GM18520 (cell line): ENCODE data around the gene KRTAP5-10.
"Not testable (repeated sequence)": the region's sequence is repeated elsewhere in the genome, so short reads cannot be mapped to it uniquely, and the experiment has no call there.

Source experiments
- ATAC-seq: cut with Tn5 transposase; IDR thresholded peaks from one replicate; pipeline ENCODE4 v1.9.1; 2021; ENCODE audit not compliant: unreplicated experiment

Gene KRTAP5-10

DNA sequence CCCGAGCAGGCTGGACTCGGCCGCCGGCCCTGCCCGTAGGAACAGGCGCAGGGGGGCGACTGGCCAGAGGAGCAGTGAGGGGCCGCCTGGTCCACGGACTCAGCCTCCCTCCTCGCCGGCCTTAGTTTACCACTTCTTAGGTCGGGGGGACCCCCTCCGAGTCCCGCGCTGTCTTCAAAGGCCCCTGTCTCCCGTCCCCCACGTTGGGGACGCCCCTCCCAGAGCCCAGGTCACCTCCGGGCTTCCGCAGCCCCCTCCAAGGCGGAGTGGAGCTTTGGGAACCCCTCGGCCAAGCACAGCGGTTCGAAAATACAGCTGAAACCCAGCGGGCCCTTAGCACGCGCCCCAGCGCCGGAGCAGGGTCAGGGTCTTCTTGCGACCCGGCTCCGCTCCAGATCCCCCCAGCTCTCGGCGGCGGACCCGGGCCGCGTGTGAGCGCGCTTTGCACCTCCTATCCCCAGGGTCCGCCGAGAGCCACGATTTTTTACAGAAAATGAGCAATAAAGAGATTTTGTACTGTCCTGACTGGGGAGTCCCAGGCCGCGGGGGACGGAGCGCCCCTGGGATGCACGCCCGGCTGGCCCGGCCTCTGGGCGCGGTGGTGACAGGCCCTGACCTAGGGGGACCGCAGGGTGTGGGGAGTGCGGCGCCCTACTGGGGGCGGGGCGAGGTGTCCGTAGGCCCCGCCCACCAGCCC is 42.3 kb downstream of the KRTAP5-10 start:
- not testable (repeated sequence) for ATAC-seq

DNA sequence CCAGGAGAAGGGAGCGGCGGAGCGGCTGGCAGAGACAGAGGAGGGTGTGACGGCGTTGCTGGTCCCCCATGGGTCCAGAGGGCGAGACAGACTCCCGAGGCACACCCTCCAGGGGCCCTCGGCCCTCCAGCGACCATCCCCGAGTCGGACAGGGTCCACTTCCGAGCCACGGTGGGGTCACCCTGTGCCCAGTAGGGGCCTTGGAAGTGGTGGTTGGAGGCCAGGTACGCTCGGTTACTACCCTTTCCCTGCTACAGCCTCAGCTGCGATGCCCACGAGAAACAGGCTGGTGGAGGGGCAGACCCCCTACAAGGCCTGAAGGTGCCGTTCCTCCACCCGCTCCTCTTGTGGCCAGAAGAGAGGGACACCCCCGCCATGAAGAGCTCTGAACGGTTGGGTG is 42.9 kb downstream of the KRTAP5-10 start:
- not testable (repeated sequence) for ATAC-seq

DNA sequence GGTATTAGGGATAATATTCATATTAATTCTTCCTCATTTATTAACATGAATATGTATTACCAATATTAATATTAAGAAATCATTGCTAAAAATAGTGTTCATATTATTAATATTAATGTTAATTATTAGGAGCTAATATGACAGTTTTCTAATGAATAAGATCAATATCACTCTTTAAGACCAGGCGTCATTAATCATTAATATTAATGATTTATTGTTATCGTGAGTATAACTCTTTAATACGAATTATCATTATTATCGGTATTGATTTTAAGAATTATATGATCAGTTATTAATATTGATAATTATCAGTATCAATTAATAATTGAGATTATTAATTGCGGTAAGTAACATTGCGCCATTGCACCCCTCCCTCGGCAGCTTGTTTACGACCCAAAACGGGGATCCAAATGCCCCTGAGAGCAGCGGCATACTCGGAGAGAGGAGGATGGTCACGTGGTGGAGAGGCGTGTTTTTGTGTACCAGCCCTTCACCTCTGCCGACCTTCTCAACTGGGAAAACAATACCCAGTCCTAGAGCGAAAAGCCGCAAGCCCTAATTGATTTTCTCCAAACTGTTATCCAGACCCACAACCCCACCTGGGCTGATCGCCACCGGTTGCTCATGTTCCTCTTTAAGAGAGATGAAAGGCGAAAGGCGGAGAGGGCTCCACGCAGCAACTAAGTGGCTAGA is 46.0 kb downstream of the KRTAP5-10 start:
- ATAC-seq, result not testable (repeated sequence)

DNA sequence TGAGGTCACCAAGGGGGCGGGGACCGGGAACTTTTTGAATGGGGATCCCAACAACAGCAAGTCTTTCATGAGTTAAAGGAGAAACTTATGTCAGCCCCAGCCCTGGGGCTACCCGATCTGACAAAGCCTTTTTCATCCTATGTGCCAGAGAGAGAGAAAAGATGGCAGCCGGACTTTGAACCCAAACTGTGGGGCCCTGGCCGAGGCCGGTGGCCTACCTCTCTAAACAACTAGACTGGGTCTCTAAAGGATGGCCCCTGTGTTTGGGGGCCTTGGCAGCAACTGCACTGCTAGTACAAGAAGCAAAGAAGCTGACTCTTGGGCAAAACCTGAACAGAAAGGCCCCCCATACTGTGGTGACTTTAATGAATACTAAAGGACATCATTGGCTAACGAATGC is 48.6 kb downstream of the KRTAP5-10 start:
- ATAC-seq, result not testable (repeated sequence)

DNA sequence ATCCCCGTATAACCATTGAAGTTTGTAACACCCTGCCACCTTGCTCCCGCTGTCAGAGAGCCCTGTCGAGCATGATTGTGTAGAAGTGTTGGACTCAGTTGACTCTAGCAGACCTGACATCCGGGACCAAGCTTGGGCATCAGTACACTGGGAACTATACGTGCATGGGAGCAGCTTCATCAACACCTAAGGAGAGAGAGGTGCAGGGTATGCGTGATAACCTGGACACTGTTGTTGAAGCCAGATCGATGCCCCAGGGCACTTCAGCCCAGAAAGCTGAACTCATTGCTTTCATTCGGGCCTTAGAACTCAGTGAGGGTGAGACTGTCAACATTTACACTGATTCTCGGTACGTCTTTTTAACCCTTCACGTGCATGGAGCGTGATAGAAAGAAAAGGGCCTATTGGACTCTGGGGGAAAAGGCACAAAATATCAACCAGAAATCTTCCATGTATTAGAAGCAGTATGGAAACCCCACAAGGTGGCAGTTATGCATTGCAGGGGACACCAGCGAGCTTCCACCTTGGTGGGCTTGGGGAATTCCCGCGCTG is 49.1 kb downstream of the KRTAP5-10 start:
- ATAC-seq, result not testable (repeated sequence)

DNA sequence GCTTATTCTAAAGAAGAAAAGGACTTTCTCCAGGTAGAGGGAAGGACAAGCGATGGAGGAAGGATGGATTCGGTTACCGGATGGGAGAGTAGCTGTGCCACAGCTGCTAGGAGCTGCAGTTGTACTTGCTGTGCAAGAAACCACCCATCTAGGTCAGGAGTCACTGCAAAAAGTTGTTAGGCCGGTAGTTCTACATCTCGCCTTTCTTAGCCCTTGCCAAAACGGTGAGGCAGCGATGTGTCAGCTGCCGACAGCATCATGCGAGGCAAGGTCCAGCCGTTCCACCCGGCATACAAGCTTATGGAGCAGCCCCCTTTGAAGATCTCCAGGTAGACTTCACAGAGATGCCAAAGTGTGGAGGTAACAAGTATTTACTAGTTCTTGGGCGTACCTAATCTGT is 49.6 kb downstream of the KRTAP5-10 start:
- ATAC-seq, result not testable (repeated sequence)
